Measurements from ENCODE around the gene MMAB.

The MMAB gene

GRCh38 chr12:109600995-109601394, 27.7 kb upstream of the MMAB start:
- Histone ChIP-seq H3K27ac (no peak overlapping the region), H3K36me3 (replicated peaks) (no peaks in the 10 kb centered on the region), H3K27me3 (replicated peaks) (no peaks in the 10 kb centered on the region), H3K4me3 (ENCODE audit: low read depth, low read length) (no peak overlapping the region)
- TF ChIP-seq, protein P1, sequence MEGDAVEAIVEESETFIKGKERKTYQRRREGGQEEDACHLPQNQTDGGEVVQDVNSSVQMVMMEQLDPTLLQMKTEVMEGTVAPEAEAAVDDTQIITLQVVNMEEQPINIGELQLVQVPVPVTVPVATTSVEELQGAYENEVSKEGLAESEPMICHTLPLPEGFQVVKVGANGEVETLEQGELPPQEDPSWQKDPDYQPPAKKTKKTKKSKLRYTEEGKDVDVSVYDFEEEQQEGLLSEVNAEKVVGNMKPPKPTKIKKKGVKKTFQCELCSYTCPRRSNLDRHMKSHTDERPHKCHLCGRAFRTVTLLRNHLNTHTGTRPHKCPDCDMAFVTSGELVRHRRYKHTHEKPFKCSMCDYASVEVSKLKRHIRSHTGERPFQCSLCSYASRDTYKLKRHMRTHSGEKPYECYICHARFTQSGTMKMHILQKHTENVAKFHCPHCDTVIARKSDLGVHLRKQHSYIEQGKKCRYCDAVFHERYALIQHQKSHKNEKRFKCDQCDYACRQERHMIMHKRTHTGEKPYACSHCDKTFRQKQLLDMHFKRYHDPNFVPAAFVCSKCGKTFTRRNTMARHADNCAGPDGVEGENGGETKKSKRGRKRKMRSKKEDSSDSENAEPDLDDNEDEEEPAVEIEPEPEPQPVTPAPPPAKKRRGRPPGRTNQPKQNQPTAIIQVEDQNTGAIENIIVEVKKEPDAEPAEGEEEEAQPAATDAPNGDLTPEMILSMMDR (IDR thresholded peaks at IDR 0.05; ENCODE audit: low read depth, low read length, missing control alignments), result no peak
- DNase-seq, result no peak
- in situ Hi-C loops (cut with HindIII; ENCODE audit: low pct_ligation_motif_present, low sequenced_read_pairs), result no loop called here

DNA sequence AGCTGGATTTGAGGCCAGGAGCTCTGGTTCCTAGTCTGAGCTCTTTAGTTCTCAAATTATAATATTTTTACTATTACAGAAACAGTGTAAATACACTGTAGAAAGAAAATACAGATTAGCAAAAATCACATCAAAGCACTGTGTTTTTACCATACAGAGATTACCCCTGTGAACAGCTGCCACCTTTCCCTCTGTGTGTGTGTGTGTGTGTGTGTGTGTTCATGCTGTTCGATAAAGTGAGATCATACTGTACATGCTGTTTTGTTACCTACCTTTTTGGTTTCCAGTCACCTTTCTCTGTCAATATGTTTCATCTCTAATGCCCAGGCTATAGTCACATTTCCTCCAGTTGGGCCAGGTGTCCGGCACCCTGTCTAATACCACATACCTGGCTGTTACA, 27.2 kb upstream of the MMAB start:
- in situ Hi-C loops (cut with HindIII; ENCODE audit: low pct_ligation_motif_present, low sequenced_read_pairs), result no loop called here
- H3K27ac ChIP-seq, result no peak overlapping the region
- no peaks in the 10 kb centered on the region for H3K36me3 ChIP-seq (replicated peaks)
- H3K27me3 ChIP-seq (replicated peaks), result no peaks in the 10 kb centered on the region
- TF ChIP-seq, protein P1 (IDR thresholded peaks at IDR 0.05; ENCODE audit: low read depth, low read length, missing control alignments), result no peak
- no peak for DNase-seq
- H3K4me3 ChIP-seq (ENCODE audit: low read depth, low read length), result no peak overlapping the region

DNA sequence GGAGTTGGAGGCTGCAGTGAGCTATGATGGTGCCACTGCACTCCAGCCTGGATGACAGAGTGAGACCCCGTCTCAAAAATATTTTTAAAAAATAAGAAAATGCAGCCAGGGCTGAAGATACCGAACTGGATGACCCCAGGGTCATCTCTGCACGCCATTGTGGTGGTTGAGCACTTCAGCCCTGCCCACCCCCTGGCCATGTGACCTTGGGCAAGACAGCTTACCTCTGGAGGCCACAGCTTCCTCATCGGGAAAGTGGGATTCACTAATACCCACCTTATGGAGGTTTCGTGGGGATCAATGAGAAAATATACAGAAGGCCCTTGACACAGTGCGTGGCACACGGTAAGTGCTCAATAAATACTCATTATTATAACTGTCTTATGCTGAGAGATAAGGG, 25.8 kb upstream of the MMAB start:
- Histone ChIP-seq H3K27ac (no peak overlapping the region), H3K4me3 (ENCODE audit: low read depth, low read length) (no peak overlapping the region), H3K36me3 (replicated peaks) (no peaks in the 10 kb centered on the region), H3K27me3 (replicated peaks) (no peaks in the 10 kb centered on the region)
- DNase-seq, result no peak
- in situ Hi-C loops (cut with HindIII; ENCODE audit: low pct_ligation_motif_present, low sequenced_read_pairs), result no loop called here
- TF ChIP-seq, protein P1 (IDR thresholded peaks at IDR 0.05; ENCODE audit: low read depth, low read length, missing control alignments), result no peak

DNA sequence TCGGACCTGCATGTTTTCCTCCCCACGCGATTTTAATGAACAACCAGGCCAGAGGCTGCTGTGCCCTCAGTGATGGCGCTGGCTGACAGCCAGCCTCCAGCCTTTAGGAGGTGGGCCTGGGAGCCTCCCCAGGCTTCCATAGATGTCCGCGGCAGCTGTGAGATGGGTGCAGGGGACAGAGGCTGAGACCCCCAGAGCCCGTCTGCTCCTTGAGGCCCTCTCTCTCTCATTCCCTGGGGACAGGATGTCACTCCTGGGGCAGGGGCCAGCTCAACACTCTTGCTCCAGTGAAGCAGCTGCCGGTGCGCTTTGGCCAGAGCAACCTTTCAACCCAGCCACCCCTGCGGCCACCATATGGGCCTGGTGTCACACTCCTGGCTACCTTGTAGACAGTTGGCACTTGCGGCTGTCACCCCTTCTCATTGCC, 25.1 kb upstream of the MMAB start:
- in situ Hi-C loops (cut with HindIII; ENCODE audit: low pct_ligation_motif_present, low sequenced_read_pairs), result no loop called here
- TF ChIP-seq, protein P1 (IDR thresholded peaks at IDR 0.05; ENCODE audit: low read depth, low read length, missing control alignments), result no peak
- no peak for DNase-seq

GRCh38 chr12:109597795-109598427, 24.6 kb upstream of the MMAB start:
- Histone ChIP-seq H3K36me3 (replicated peaks) (no peaks in the 10 kb centered on the region), H3K27ac (no peak overlapping the region), H3K27me3 (replicated peaks) (no peaks in the 10 kb centered on the region), H3K4me3 (ENCODE audit: low read depth, low read length) (no peak overlapping the region)
- DNase-seq, result peak; percentile 76
- in situ Hi-C loops (cut with HindIII; ENCODE audit: low pct_ligation_motif_present, low sequenced_read_pairs), result no loop called here
- TF ChIP-seq, protein P1 (IDR thresholded peaks at IDR 0.05; ENCODE audit: low read depth, low read length, missing control alignments), result peak; percentile 99

More for the DNA sequence above, 25.1 kb upstream of the MMAB start:
- H3K27me3 ChIP-seq (replicated peaks), result no peaks in the 10 kb centered on the region
- H3K36me3 ChIP-seq (replicated peaks), result no peaks in the 10 kb centered on the region
- H3K4me3 ChIP-seq (ENCODE audit: low read depth, low read length), result no peak overlapping the region
- no peak overlapping the region for H3K27ac ChIP-seq

DNA sequence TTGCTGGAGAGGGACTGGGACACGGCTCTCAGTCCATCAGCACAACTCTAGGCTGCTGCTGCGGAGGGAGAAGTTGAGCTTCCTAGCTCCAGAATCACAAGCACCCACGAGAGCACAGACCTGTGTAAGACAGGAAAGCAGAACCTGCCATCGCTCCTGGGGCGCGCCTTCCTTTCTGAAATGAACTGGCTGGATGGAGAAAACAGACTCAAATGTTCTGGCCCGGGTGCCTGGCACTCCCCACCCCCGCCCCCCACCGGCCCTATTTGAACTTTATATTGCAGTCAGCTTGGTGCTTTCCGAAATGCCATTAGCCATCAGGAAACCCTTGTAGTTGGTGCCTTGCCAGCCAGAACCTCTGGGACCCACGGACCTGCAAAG, 24.1 kb upstream of the MMAB start:
- no peak overlapping the region for H3K4me3 ChIP-seq (ENCODE audit: low read depth, low read length)
- H3K27ac ChIP-seq, result no peak overlapping the region
- no peaks in the 10 kb centered on the region for H3K36me3 ChIP-seq (replicated peaks)
- H3K27me3 ChIP-seq (replicated peaks), result no peaks in the 10 kb centered on the region
- TF ChIP-seq, protein P1 (IDR thresholded peaks at IDR 0.05; ENCODE audit: low read depth, low read length, missing control alignments), result no peak
- DNase-seq, result no peak
- in situ Hi-C loops (cut with HindIII; ENCODE audit: low pct_ligation_motif_present, low sequenced_read_pairs), result no loop called here

Data from brain microvascular endothelial cell (primary cell).